ENCODE data around the gene FLOT2. TPM values are rescaled to one million over a fixed set of nuclear protein-coding genes. Genes with fewer than 3 reads are reported as not detected.

The FLOT2 gene
- total and polyA plus RNA-seq, 4 donors: 51.8 to 108 (median 78.7) TPM

- intact Hi-C loops (cut with DNase I): no loop called here
- Histone ChIP-seq H3K4me1 (ENCODE audit: control insufficient read depth in 1 of 2, insufficient read depth in 2 of 2, low read length in 2 of 2) (no peaks in the 10 kb centered on the region), H3K9me3 (ENCODE audit: control insufficient read depth, low read length) (no peaks in the 10 kb centered on the region), H3K4me3 (ENCODE audit: low read length in 2 of 2) (no peak overlapping the region), H3K36me3 (ENCODE audit: control insufficient read depth in 1 of 2, insufficient read depth in 2 of 2, low read length in 1 of 2) (peaks cover 0 to 6% of the 10 kb centered on the region in 2 donors), H3K27ac (ENCODE audit: low read depth in 1 of 2, low read length in 2 of 2) (no peak overlapping the region), H3K27me3 (ENCODE audit: control insufficient read depth in 1 of 2, insufficient read depth in 2 of 2, low read length in 1 of 2) (no peaks in the 10 kb centered on the region)
- 92 to 94% methylated on average over 3 of the region's 3 CpGs for WGBS, 2 donors
- ATAC-seq (ENCODE audit: low FRiP score) (no peak), DNase-seq (no peak)
Observed at GRCh38 chr17:28862561-28862960, 35.0 kb downstream of the FLOT2 start.

DNA sequence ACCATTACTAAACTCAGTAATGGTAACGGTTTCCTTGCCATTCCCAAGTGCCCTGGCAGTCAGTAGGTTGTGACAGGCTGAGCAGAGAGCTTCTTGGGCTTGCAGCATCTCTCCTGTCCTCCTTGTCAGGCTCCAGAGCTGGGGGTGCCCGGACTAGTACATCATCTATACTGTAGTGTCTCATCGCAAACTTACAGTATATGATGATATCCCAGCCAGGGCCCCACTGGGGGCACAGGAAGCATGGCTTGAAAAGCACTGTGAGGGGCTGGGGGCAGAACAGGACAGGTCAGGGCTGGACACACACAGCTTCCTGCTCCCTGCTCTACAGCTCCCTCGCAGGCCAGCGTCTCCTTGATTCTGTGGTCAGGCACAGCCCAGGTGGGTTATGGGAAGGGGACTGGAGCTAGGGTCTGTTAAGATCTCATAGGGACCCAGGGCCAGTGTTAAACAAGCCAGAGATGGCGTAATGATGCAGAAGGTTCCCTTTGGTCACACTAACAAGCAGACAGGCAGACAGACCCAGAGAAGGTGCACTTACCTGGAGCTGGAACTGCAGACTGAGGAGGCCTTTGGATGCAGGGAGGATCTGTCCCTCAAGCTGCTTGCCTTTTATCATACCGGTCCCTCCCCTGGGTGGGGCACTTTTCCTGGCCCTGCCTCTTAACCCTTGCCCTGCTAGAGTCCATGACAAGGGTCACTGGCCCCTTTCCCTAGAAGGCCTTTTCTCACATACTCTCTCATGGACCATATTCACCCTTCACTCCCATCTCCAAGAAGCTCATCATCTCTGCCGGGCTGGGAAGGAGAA lies 35.9 kb downstream of the FLOT2 start:
- ATAC-seq (ENCODE audit: low FRiP score) (no peak), DNase-seq (no peak)
- Histone ChIP-seq H3K9me3 (ENCODE audit: control insufficient read depth, low read length) (no peaks in the 10 kb centered on the region), H3K27me3 (ENCODE audit: control insufficient read depth in 1 of 2, insufficient read depth in 2 of 2, low read length in 1 of 2) (no peaks in the 10 kb centered on the region), H3K36me3 (ENCODE audit: control insufficient read depth in 1 of 2, insufficient read depth in 2 of 2, low read length in 1 of 2) (peaks cover 0 to 6% of the 10 kb centered on the region in 2 donors), H3K4me3 (ENCODE audit: low read length in 2 of 2) (no peak overlapping the region), H3K4me1 (ENCODE audit: control insufficient read depth in 1 of 2, insufficient read depth in 2 of 2, low read length in 2 of 2) (no peaks in the 10 kb centered on the region), H3K27ac (ENCODE audit: low read depth in 1 of 2, low read length in 2 of 2) (no peak overlapping the region)
- 66 to 68% methylated on average over 8 of the region's 8 CpGs for WGBS, 2 donors
- intact Hi-C loops (cut with DNase I): no loop called here

DNA sequence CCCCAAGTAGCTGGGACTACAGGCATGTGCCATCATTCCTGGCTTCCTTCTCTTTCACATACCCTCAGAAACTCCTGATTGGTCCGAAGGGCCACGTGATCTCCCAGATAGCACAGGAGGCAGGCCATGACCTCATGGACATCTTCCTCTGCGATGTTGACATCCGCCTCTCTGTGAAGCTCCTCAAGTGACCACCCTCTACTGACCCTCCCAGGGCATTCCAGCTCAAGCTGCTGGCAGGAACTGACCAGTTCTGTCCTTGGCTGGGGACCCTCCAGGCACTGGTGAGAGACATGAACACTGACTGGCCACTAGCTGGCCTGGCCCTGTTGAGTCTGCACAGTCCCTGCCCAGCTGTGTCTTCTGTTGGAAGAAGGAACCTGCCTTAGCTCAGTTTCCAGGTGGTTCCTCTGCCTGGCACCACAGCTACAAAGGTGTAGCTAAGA lies 37.1 kb downstream of the FLOT2 start:
- Histone ChIP-seq H3K36me3 (ENCODE audit: control insufficient read depth in 1 of 2, insufficient read depth in 2 of 2, low read length in 1 of 2) (peaks cover 0 to 6% of the 10 kb centered on the region in 2 donors), H3K9me3 (ENCODE audit: control insufficient read depth, low read length) (no peaks in the 10 kb centered on the region), H3K27me3 (ENCODE audit: control insufficient read depth in 1 of 2, insufficient read depth in 2 of 2, low read length in 1 of 2) (no peaks in the 10 kb centered on the region), H3K27ac (ENCODE audit: low read depth in 1 of 2, low read length in 2 of 2) (no peak overlapping the region), H3K4me1 (ENCODE audit: control insufficient read depth in 1 of 2, insufficient read depth in 2 of 2, low read length in 2 of 2) (no peaks in the 10 kb centered on the region), H3K4me3 (ENCODE audit: low read length in 2 of 2) (no peak overlapping the region)
- DNase-seq (no peak), ATAC-seq (ENCODE audit: low FRiP score) (no peak)
- 93% methylated on average over 4 of the region's 4 CpGs for WGBS, 2 donors
- intact Hi-C loops (cut with DNase I): no loop called here

GRCh38 chr17:28858801-28859355 lies 38.7 kb downstream of the FLOT2 start:
- no peak overlapping the region for H3K27ac ChIP-seq (ENCODE audit: low read depth in 1 of 2, low read length in 2 of 2)
- H3K4me3 ChIP-seq (ENCODE audit: low read length in 2 of 2): no peak overlapping the region
- H3K9me3 ChIP-seq (ENCODE audit: control insufficient read depth, low read length): no peaks in the 10 kb centered on the region
- WGBS, 2 donors: 46 to 65% methylated on average over 2 of the region's 2 CpGs
- intact Hi-C loops (cut with DNase I): loop anchor here (5.0 to 10.0 kb wide), 2 partner anchors 43 to 94 kb away; partner anchors contain the start of gene DHRS13 (in 1 of the 2)
- H3K36me3 ChIP-seq (ENCODE audit: control insufficient read depth in 1 of 2, insufficient read depth in 2 of 2, low read length in 1 of 2): peaks cover 0 to 6% of the 10 kb centered on the region in 2 donors
- H3K27me3 ChIP-seq (ENCODE audit: control insufficient read depth in 1 of 2, insufficient read depth in 2 of 2, low read length in 1 of 2): no peaks in the 10 kb centered on the region
- no peaks in the 10 kb centered on the region for H3K4me1 ChIP-seq (ENCODE audit: control insufficient read depth in 1 of 2, insufficient read depth in 2 of 2, low read length in 2 of 2)
- ATAC-seq (ENCODE audit: low FRiP score) (no peak), DNase-seq (peak in 1 of 2 donors; percentile 17)

- H3K4me3 ChIP-seq (ENCODE audit: low read length in 2 of 2): no peak overlapping the region
- no peaks in the 10 kb centered on the region for H3K9me3 ChIP-seq (ENCODE audit: control insufficient read depth, low read length)
- 87 to 90% methylated on average over 3 of the region's 3 CpGs for WGBS, 2 donors
- H3K27me3 ChIP-seq (ENCODE audit: control insufficient read depth in 1 of 2, insufficient read depth in 2 of 2, low read length in 1 of 2): no peaks in the 10 kb centered on the region
- intact Hi-C loops (cut with DNase I): loop anchor here (5.0 to 10.0 kb wide), 2 partner anchors 44 to 93 kb away; partner anchors contain the start of gene DHRS13 (in 1 of the 2)
- DNase-seq (peak in 1 of 2 donors; percentile 16), ATAC-seq (ENCODE audit: low FRiP score) (no peak)
- peaks cover 0 to 6% of the 10 kb centered on the region in 2 donors for H3K36me3 ChIP-seq (ENCODE audit: control insufficient read depth in 1 of 2, insufficient read depth in 2 of 2, low read length in 1 of 2)
- H3K4me1 ChIP-seq (ENCODE audit: control insufficient read depth in 1 of 2, insufficient read depth in 2 of 2, low read length in 2 of 2): no peaks in the 10 kb centered on the region
- H3K27ac ChIP-seq (ENCODE audit: low read depth in 1 of 2, low read length in 2 of 2): no peak overlapping the region
Observed at GRCh38 chr17:28857905-28858800, 39.4 kb downstream of the FLOT2 start.

DNA sequence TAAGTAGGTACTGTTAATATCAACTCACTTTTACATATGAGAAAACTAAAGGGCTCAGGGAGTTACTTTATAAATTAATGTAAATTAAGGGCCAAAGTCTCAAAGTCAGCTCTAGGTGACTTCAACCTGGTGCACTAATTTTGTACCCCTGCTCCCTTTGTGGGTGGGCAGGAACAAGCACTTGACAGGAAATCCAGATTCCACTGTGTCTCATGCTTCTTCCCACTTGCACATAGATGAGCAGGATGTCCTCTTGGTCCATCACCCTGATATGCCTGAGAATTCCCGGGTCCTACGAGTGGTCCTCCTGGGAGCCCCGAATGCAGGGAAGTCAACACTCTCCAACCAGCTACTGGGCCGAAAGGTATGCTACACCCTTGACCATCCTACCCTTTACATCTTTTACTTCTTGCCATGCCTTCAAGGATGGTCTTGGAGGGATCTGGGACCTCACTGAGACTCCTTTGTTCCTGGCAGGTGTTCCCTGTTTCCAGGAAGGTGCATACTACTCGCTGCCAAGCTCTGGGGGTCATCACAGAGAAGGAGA lies 41.4 kb downstream of the FLOT2 start:
- WGBS, 2 donors: 90 to 91% methylated on average over 5 of the region's 5 CpGs
- no peak for ATAC-seq (ENCODE audit: low FRiP score)
- peak in 1 of 2 donors; percentile 19 for DNase-seq

GRCh38 chr17:28855336-28855679 lies 42.2 kb downstream of the FLOT2 start:
- 17 to 19% methylated on average over 5 of the region's 5 CpGs for WGBS, 2 donors
- DNase-seq: no peak

More for the DNA sequence above, 41.4 kb downstream of the FLOT2 start:
- Histone ChIP-seq H3K27me3 (ENCODE audit: control insufficient read depth in 1 of 2, insufficient read depth in 2 of 2, low read length in 1 of 2) (no peaks in the 10 kb centered on the region), H3K27ac (ENCODE audit: low read depth in 1 of 2, low read length in 2 of 2) (no peak overlapping the region), H3K4me1 (ENCODE audit: control insufficient read depth in 1 of 2, insufficient read depth in 2 of 2, low read length in 2 of 2) (no peaks in the 10 kb centered on the region), H3K36me3 (ENCODE audit: control insufficient read depth in 1 of 2, insufficient read depth in 2 of 2, low read length in 1 of 2) (peaks cover 0 to 6% of the 10 kb centered on the region in 2 donors), H3K9me3 (ENCODE audit: control insufficient read depth, low read length) (no peaks in the 10 kb centered on the region), H3K4me3 (ENCODE audit: low read length in 2 of 2) (no peak overlapping the region)
- intact Hi-C loops (cut with DNase I): loop anchor here (5.0 to 10.0 kb wide), 2 partner anchors 46 to 91 kb away; partner anchors contain the start of gene DHRS13 (in 1 of the 2)

More at GRCh38 chr17:28855336-28855679, 42.2 kb downstream of the FLOT2 start:
- H3K27me3 ChIP-seq (ENCODE audit: control insufficient read depth in 1 of 2, insufficient read depth in 2 of 2, low read length in 1 of 2): no peaks in the 10 kb centered on the region
- no peak overlapping the region for H3K27ac ChIP-seq (ENCODE audit: low read depth in 1 of 2, low read length in 2 of 2)
- intact Hi-C loops (cut with DNase I): loop anchor here (5.0 to 10.0 kb wide), 2 partner anchors 47 to 91 kb away; partner anchors contain the start of gene DHRS13 (in 1 of the 2)
- no peaks in the 10 kb centered on the region for H3K9me3 ChIP-seq (ENCODE audit: control insufficient read depth, low read length)
- H3K36me3 ChIP-seq (ENCODE audit: control insufficient read depth in 1 of 2, insufficient read depth in 2 of 2, low read length in 1 of 2): peaks cover 0 to 4% of the 10 kb centered on the region in 2 donors
- H3K4me3 ChIP-seq (ENCODE audit: low read length in 2 of 2): peak overlapping the region; percentile 30 to 65
- H3K4me1 ChIP-seq (ENCODE audit: control insufficient read depth in 1 of 2, insufficient read depth in 2 of 2, low read length in 2 of 2): no peaks in the 10 kb centered on the region
- ATAC-seq (ENCODE audit: low FRiP score): no peak
